ENCODE data around the gene CCDC85A. TPM values are rescaled to one million over a fixed set of nuclear protein-coding genes. Genes with fewer than 3 reads are reported as not detected.

Gene CCDC85A
- total and polyA plus RNA-seq, 2 experiments from 2014 or later: 0.21 to 0.24 TPM

GRCh38 chr2:56337342-56337741 lies 153.6 kb downstream of the CCDC85A start:
- Histone ChIP-seq H3K79me2 (replicated peaks; ENCODE audit: insufficient read depth) (no peaks in the 10 kb centered on the region), H3K27ac (ENCODE audit: low read depth) (peak overlapping the region; percentile 29; the same call in 1 of the 2 replicates), H3K4me3 (no peak overlapping the region), H2AFZ (no peak overlapping the region), H4K20me1 (replicated peaks; ENCODE audit: insufficient read depth) (no peaks in the 10 kb centered on the region), H3K4me2 (0 out of 2 replicates have a peak overlapping the region, but pooled peaks have one; percentile 35), H3F3A (replicated peaks; ENCODE audit: low read depth) (no peaks in the 10 kb centered on the region), H3K9me2 (ENCODE audit: insufficient read depth) (0 out of 2 replicates have a peak, but pooled peaks cover 3% of the 10 kb centered on the region), H3K4me1 (ENCODE audit: insufficient read depth) (peaks cover 62% of the 10 kb centered on the region), H3K36me3 (ENCODE audit: insufficient read depth) (no peaks in the 10 kb centered on the region), H3K27me3 (ENCODE audit: insufficient read depth) (no peaks in the 10 kb centered on the region)
- H3K4me1 Mint-ChIP-seq: peaks cover 38% of the 10 kb centered on the region
- no peaks in the 10 kb centered on the region for H3K27me3 Mint-ChIP-seq (ENCODE audit: insufficient read depth, low read depth, poor library complexity)
- H3K9me3 Mint-ChIP-seq: no peaks in the 10 kb centered on the region
- TF ChIP-seq ZNF331 (CRISPR knock-in tag; IDR thresholded peaks at IDR 0.05; ENCODE audit: low read depth) (no peak), EZH2 (IDR thresholded peaks at IDR 0.05; ENCODE audit: low read depth, unreplicated experiment) (no peak), EZH2phosphoT487 (IDR thresholded peaks at IDR 0.05; ENCODE audit: unreplicated experiment) (no peak), CTCF (conservative IDR thresholded peaks at IDR 0.05; ENCODE audit: low read depth in 2 of 2) (no peak), POLR2AphosphoS5 (IDR thresholded peaks at IDR 0.05; ENCODE audit: low read depth) (no peak), JUNB (IDR thresholded peaks at IDR 0.05; ENCODE audit: unreplicated experiment) (no peak), STAT1 (IDR thresholded peaks at IDR 0.05; ENCODE audit: unreplicated experiment) (no peak), NANOG (IDR thresholded peaks at IDR 0.05; ENCODE audit: borderline replicate concordance) (no peak), CREB1 (CRISPR knock-in tag; IDR thresholded peaks at IDR 0.05; ENCODE audit: low read depth) (no peak), ZNF114 (CRISPR knock-in tag; IDR thresholded peaks at IDR 0.05) (no peak)
- TF ChIP-seq, protein P1, sequence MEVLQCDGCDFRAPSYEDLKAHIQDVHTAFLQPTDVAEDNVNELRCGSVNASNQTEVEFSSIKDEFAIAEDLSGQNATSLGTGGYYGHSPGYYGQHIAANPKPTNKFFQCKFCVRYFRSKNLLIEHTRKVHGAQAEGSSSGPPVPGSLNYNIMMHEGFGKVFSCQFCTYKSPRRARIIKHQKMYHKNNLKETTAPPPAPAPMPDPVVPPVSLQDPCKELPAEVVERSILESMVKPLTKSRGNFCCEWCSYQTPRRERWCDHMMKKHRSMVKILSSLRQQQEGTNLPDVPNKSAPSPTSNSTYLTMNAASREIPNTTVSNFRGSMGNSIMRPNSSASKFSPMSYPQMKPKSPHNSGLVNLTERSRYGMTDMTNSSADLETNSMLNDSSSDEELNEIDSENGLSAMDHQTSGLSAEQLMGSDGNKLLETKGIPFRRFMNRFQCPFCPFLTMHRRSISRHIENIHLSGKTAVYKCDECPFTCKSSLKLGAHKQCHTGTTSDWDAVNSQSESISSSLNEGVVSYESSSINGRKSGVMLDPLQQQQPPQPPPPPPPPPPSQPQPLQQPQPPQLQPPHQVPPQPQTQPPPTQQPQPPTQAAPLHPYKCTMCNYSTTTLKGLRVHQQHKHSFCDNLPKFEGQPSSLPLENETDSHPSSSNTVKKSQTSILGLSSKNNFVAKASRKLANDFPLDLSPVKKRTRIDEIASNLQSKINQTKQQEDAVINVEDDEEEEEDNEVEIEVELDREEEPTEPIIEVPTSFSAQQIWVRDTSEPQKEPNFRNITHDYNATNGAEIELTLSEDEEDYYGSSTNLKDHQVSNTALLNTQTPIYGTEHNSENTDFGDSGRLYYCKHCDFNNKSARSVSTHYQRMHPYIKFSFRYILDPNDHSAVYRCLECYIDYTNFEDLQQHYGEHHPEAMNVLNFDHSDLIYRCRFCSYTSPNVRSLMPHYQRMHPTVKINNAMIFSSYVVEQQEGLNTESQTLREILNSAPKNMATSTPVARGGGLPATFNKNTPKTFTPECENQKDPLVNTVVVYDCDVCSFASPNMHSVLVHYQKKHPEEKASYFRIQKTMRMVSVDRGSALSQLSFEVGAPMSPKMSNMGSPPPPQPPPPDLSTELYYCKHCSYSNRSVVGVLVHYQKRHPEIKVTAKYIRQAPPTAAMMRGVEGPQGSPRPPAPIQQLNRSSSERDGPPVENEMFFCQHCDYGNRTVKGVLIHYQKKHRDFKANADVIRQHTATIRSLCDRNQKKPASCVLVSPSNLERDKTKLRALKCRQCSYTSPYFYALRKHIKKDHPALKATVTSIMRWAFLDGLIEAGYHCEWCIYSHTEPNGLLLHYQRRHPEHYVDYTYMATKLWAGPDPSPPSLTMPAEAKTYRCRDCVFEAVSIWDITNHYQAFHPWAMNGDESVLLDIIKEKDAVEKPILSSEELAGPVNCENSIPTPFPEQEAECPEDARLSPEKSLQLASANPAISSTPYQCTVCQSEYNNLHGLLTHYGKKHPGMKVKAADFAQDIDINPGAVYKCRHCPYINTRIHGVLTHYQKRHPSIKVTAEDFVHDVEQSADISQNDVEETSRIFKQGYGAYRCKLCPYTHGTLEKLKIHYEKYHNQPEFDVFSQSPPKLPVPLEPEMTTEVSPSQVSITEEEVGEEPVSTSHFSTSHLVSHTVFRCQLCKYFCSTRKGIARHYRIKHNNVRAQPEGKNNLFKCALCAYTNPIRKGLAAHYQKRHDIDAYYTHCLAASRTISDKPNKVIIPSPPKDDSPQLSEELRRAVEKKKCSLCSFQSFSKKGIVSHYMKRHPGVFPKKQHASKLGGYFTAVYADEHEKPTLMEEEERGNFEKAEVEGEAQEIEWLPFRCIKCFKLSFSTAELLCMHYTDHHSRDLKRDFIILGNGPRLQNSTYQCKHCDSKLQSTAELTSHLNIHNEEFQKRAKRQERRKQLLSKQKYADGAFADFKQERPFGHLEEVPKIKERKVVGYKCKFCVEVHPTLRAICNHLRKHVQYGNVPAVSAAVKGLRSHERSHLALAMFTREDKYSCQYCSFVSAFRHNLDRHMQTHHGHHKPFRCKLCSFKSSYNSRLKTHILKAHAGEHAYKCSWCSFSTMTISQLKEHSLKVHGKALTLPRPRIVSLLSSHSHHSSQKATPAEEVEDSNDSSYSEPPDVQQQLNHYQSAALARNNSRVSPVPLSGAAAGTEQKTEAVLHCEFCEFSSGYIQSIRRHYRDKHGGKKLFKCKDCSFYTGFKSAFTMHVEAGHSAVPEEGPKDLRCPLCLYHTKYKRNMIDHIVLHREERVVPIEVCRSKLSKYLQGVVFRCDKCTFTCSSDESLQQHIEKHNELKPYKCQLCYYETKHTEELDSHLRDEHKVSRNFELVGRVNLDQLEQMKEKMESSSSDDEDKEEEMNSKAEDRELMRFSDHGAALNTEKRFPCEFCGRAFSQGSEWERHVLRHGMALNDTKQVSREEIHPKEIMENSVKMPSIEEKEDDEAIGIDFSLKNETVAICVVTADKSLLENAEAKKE (CRISPR knock-in tag; IDR thresholded peaks at IDR 0.05): no peak
- TF ChIP-seq, protein P2, sequence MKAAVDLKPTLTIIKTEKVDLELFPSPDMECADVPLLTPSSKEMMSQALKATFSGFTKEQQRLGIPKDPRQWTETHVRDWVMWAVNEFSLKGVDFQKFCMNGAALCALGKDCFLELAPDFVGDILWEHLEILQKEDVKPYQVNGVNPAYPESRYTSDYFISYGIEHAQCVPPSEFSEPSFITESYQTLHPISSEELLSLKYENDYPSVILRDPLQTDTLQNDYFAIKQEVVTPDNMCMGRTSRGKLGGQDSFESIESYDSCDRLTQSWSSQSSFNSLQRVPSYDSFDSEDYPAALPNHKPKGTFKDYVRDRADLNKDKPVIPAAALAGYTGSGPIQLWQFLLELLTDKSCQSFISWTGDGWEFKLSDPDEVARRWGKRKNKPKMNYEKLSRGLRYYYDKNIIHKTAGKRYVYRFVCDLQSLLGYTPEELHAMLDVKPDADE (IDR thresholded peaks at IDR 0.05): no peak
- TF ChIP-seq, protein P3, sequence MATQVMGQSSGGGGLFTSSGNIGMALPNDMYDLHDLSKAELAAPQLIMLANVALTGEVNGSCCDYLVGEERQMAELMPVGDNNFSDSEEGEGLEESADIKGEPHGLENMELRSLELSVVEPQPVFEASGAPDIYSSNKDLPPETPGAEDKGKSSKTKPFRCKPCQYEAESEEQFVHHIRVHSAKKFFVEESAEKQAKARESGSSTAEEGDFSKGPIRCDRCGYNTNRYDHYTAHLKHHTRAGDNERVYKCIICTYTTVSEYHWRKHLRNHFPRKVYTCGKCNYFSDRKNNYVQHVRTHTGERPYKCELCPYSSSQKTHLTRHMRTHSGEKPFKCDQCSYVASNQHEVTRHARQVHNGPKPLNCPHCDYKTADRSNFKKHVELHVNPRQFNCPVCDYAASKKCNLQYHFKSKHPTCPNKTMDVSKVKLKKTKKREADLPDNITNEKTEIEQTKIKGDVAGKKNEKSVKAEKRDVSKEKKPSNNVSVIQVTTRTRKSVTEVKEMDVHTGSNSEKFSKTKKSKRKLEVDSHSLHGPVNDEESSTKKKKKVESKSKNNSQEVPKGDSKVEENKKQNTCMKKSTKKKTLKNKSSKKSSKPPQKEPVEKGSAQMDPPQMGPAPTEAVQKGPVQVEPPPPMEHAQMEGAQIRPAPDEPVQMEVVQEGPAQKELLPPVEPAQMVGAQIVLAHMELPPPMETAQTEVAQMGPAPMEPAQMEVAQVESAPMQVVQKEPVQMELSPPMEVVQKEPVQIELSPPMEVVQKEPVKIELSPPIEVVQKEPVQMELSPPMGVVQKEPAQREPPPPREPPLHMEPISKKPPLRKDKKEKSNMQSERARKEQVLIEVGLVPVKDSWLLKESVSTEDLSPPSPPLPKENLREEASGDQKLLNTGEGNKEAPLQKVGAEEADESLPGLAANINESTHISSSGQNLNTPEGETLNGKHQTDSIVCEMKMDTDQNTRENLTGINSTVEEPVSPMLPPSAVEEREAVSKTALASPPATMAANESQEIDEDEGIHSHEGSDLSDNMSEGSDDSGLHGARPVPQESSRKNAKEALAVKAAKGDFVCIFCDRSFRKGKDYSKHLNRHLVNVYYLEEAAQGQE (IDR thresholded peaks at IDR 0.05; ENCODE audit: unreplicated experiment): no peak
- no peak overlapping the region for H3K4me3 Mint-ChIP-seq
- ATAC-seq (no peak), DNase-seq (ENCODE audit: low spot score) (no peak)
- H3K36me3 Mint-ChIP-seq (ENCODE audit: low read depth): no peaks in the 10 kb centered on the region
- H3K27ac Mint-ChIP-seq: peak overlapping the region; percentile 55; the same call in 1 of the 2 replicates

Data from GM23338 (cell line).